GM12875 (cell line): Measurements from ENCODE around the gene PELI1.

Experiments used
- H3K4me3 ChIP-seq: one replicate; pipeline ENCODE4 v1.5.1; 2011; ENCODE audit warnings: low read depth, low read length, control low read depth
- CTCF ChIP-seq: IDR thresholded peaks from 2 replicates; pipeline ENCODE4 v1.5.1; 2011; ENCODE audit warnings: low read depth, mild to moderate bottlenecking, control low read depth, inconsistent platforms, low read length, moderate library complexity, borderline replicate concordance; ENCODE audit not compliant: insufficient read depth

The PELI1 gene

GRCh38 chr2:64144057-64145013, at the start of gene PELI1:
PELI1 (minus strand) TSS chr2:64144420; CDS start chr2:64108310, 36,110 bp downstream.
- peak; percentile 46; the same call in 1 of the 2 replicates for TF ChIP-seq CTCF

GRCh38 chr2:64193491-64193890, 49.3 kb upstream of the PELI1 start:
- no peak for TF ChIP-seq CTCF
- no peak overlapping the region for H3K4me3 ChIP-seq

More at GRCh38 chr2:64144057-64145013, at the start of gene PELI1:
- H3K4me3 ChIP-seq = peak within 1 kb of the TSS; percentile 92

GRCh38 chr2:64192664-64193105, 48.5 kb upstream of the PELI1 start:
- no peak overlapping the region for H3K4me3 ChIP-seq
- TF ChIP-seq CTCF = no peak

- no peak overlapping the region for H3K4me3 ChIP-seq
- TF ChIP-seq CTCF = no peak
Measured at GRCh38 chr2:64192125-64192479, 47.9 kb upstream of the PELI1 start.

GRCh38 chr2:64189586-64189985, 45.4 kb upstream of the PELI1 start:
- no peak overlapping the region for H3K4me3 ChIP-seq
- no peak for TF ChIP-seq CTCF

GRCh38 chr2:64189167-64189566, 44.9 kb upstream of the PELI1 start:
- H3K4me3 ChIP-seq = no peak overlapping the region
- no peak for TF ChIP-seq CTCF
